ENCODE measurements around the gene HTT.

GRCh38 chr4:3234171-3235029 is 159.9 kb downstream of the HTT start:
- no peak for TF ChIP-seq EZH2phosphoT487 (IDR thresholded peaks at IDR 0.05; ENCODE audit: borderline replicate concordance, low read length)
- TF ChIP-seq, protein P1, sequence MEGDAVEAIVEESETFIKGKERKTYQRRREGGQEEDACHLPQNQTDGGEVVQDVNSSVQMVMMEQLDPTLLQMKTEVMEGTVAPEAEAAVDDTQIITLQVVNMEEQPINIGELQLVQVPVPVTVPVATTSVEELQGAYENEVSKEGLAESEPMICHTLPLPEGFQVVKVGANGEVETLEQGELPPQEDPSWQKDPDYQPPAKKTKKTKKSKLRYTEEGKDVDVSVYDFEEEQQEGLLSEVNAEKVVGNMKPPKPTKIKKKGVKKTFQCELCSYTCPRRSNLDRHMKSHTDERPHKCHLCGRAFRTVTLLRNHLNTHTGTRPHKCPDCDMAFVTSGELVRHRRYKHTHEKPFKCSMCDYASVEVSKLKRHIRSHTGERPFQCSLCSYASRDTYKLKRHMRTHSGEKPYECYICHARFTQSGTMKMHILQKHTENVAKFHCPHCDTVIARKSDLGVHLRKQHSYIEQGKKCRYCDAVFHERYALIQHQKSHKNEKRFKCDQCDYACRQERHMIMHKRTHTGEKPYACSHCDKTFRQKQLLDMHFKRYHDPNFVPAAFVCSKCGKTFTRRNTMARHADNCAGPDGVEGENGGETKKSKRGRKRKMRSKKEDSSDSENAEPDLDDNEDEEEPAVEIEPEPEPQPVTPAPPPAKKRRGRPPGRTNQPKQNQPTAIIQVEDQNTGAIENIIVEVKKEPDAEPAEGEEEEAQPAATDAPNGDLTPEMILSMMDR (IDR thresholded peaks at IDR 0.05; ENCODE audit: low read depth, low read length, poor library complexity, severe bottlenecking) = no peak
